ENCODE measurements around the gene TUBGCP2. TPM values are rescaled to one million over a fixed set of nuclear protein-coding genes. Genes with fewer than 3 reads are reported as not detected.

Gene TUBGCP2
- total and polyA plus RNA-seq, 9 donors: 31.2 to 70.5 (median 56.0) TPM

DNA sequence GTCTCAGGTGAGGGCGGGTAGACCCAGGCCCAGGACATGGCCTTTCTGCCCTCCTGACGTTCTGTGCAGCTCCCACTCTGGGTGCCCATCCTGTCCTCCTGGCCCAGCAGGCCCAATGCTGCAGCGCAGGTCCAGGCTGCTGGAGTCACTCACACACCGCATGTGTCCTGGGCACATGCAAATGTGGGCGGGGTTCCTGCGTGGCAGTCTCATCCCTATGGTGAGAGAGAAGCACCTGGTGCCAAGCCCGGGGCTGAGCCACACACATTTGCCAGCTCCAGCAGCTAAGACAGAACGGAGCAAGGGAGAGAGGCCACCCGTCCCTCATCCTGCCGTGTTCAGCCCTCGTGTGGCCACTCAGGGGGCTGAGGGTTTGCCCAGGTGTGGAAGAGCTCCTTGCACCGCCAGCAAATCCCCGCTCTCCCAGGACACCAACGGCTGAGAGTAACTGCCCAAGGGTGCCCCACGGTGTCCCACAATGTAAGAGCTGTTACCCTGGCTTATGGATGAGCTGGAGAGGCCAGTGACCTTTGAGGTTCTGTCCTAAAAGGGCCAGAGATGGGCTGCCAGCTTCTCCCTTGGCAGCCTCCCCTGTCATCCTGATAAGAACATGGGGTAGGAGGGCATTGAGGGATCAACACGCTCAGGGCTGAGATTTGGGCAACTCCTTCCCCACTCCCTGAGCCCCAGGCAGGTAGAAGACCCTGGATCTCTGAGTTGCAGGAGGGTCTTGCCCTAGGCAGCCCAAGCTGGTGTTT, 44.7 kb upstream of the TUBGCP2 start:
- H3K36me3 ChIP-seq: no peaks in the 10 kb centered on the region
- H3K27ac ChIP-seq: no peak overlapping the region
- intact Hi-C loops (cut with DNase I): no loop called here
- DNase-seq: no peak
- H3K9me3 ChIP-seq: no peaks in the 10 kb centered on the region
- no peaks in the 10 kb centered on the region for H3K27me3 ChIP-seq
- TF ChIP-seq POLR2A (IDR thresholded peaks at IDR 0.05) (no peak), EP300 (IDR thresholded peaks at IDR 0.05) (no peak)
- TF ChIP-seq, protein P1, sequence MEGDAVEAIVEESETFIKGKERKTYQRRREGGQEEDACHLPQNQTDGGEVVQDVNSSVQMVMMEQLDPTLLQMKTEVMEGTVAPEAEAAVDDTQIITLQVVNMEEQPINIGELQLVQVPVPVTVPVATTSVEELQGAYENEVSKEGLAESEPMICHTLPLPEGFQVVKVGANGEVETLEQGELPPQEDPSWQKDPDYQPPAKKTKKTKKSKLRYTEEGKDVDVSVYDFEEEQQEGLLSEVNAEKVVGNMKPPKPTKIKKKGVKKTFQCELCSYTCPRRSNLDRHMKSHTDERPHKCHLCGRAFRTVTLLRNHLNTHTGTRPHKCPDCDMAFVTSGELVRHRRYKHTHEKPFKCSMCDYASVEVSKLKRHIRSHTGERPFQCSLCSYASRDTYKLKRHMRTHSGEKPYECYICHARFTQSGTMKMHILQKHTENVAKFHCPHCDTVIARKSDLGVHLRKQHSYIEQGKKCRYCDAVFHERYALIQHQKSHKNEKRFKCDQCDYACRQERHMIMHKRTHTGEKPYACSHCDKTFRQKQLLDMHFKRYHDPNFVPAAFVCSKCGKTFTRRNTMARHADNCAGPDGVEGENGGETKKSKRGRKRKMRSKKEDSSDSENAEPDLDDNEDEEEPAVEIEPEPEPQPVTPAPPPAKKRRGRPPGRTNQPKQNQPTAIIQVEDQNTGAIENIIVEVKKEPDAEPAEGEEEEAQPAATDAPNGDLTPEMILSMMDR (IDR thresholded peaks at IDR 0.05): no peak
- 64 to 71% (median 65%) methylated on average over 11 to 16 of the region's 16 CpGs for WGBS, 3 donors
- peaks cover 7% of the 10 kb centered on the region for H3K4me1 ChIP-seq (ENCODE audit: insufficient read depth)
- no peak overlapping the region for H3K4me3 ChIP-seq

DNA sequence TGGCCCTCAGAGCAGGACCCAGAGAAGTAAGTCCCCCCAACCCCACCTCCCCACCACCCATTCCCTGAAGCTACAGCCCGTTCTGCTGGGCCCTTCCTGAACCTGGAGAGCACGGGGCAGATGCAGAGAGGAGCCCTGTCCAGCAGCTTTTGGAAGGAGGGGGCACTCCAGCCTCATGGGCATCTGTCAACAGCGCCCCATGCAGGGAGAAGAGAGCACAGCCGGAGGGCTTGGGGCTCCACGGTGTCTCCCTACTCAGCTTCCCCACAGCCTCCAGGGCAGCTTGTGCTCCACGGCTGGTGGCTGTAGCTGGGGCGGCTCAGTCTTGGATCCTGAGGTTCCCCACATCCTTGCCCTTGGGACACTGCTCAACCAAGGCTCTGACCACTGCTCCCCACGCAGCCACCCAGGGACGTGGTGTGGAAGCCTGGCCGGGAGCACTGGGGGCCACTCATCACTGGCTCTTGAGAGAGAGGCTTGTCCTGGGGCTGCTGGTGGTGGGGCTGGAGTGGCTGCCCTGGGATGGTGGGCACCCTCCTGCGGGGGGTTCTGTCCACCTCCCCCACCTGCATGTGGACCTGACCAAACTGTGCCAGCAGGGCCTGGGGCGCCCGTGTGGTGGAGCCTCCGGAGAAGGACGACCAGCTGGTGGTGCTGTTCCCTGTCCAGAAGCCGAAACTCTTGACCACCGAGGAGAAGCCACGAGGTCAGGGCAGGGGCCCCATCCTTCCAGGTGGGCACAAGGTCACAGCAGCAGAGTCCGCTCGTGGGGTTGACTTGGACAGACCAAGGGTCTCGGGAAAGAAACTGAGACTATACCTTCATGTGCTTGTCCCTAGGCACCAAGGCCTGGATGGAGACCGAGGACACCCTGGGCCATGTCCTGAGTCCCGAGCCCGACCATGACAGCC, 43.0 kb upstream of the TUBGCP2 start:
- H3K9me3 ChIP-seq: no peaks in the 10 kb centered on the region
- peaks cover 1% of the 10 kb centered on the region for H3K4me1 ChIP-seq (ENCODE audit: insufficient read depth)
- no peak overlapping the region for H3K27ac ChIP-seq
- intact Hi-C loops (cut with DNase I): no loop called here
- H3K36me3 ChIP-seq: no peaks in the 10 kb centered on the region
- DNase-seq: no peak
- 53 to 63% (median 60%) methylated on average over 18 to 24 of the region's 24 CpGs for WGBS, 3 donors
- no peaks in the 10 kb centered on the region for H3K27me3 ChIP-seq
- no peak for TF ChIP-seq POLR2A (IDR thresholded peaks at IDR 0.05)
- TF ChIP-seq, protein P1 (IDR thresholded peaks at IDR 0.05): no peak
- TF ChIP-seq EP300 (IDR thresholded peaks at IDR 0.05): no peak
- no peak overlapping the region for H3K4me3 ChIP-seq

DNA sequence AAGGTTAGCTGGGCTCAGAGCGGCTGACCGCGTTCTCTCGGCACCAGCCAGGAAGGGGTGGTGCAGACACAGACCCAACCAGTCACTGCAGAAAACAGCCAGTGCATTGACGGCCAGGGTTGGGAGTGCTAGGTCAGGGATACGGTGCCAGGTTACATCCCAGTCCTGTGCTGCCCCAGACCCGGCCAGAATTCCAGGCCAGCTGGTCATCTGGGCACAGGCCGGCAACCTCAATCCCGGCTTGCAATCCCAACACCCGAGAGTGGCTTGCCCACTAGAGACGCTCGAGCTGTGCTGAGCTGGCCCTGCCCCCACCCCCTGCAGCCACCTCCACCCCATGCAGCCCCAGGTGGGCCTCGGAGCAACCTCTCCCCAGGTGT, 42.3 kb upstream of the TUBGCP2 start:
- no peak for DNase-seq
- H3K27ac ChIP-seq: no peak overlapping the region
- TF ChIP-seq POLR2A (IDR thresholded peaks at IDR 0.05): no peak
- no peak for TF ChIP-seq EP300 (IDR thresholded peaks at IDR 0.05)
- TF ChIP-seq, protein P1 (IDR thresholded peaks at IDR 0.05): no peak
- H3K4me3 ChIP-seq: no peak overlapping the region
- intact Hi-C loops (cut with DNase I): no loop called here
- no peaks in the 10 kb centered on the region for H3K36me3 ChIP-seq
- WGBS, 3 donors: 11 to 24% (median 16%) methylated on average over 12 to 13 of the region's 13 CpGs
- H3K9me3 ChIP-seq: no peaks in the 10 kb centered on the region
- no peaks in the 10 kb centered on the region for H3K4me1 ChIP-seq (ENCODE audit: insufficient read depth)
- H3K27me3 ChIP-seq: no peaks in the 10 kb centered on the region

DNA sequence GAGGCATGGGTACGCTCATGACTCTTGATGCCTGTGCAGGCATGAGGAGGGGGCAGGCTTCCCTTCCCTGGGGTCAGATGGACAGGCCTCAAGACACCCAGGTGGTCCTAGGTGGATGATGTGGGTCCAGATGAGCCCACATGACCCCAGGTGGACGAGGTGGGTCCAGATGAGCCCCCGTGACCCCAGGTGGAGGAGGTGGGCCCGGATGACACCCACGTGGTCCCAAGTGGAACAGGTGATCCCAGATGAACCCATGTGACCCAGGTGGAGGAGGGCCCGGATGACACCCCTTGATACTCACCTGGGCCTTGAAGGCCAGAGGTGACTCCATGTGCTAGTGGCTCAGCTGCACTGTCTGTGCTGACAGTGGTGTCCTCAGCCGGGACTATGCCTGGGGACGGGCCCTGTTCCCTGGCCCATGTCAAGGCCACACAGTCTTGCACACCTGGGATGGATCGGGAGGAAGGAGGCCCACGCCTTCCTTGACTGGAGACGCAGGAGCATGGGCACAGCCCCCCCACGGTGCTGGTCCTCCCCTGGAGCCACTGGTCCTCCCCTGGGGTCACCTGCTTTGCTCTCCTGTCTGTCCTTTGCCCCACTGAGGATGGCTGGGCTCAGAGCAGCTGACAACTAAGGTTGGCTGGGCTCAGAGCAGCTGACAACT, 41.7 kb upstream of the TUBGCP2 start:
- H3K27me3 ChIP-seq: no peaks in the 10 kb centered on the region
- intact Hi-C loops (cut with DNase I): no loop called here
- TF ChIP-seq, protein P1 (IDR thresholded peaks at IDR 0.05): no peak
- TF ChIP-seq EP300 (IDR thresholded peaks at IDR 0.05): no peak
- no peak for TF ChIP-seq POLR2A (IDR thresholded peaks at IDR 0.05)
- H3K4me1 ChIP-seq (ENCODE audit: insufficient read depth): no peaks in the 10 kb centered on the region
- H3K4me3 ChIP-seq: no peak overlapping the region
- no peak overlapping the region for H3K27ac ChIP-seq
- WGBS, 3 donors: 35 to 58% (median 46%) methylated on average over 11 to 12 of the region's 12 CpGs
- H3K36me3 ChIP-seq: no peaks in the 10 kb centered on the region
- no peaks in the 10 kb centered on the region for H3K9me3 ChIP-seq
- DNase-seq: no peak

Measured in ovary (tissue), 9 donors.